ENCODE data around the gene CTSW. TPM values are rescaled to one million over a fixed set of nuclear protein-coding genes. Genes with fewer than 3 reads are reported as not detected.
A peak's percentile ranks its signal among the peaks of the same experiment; 100 is the strongest.

The CTSW gene
- total RNA-seq, 1 experiment from 2014 or later: not detected

DNA sequence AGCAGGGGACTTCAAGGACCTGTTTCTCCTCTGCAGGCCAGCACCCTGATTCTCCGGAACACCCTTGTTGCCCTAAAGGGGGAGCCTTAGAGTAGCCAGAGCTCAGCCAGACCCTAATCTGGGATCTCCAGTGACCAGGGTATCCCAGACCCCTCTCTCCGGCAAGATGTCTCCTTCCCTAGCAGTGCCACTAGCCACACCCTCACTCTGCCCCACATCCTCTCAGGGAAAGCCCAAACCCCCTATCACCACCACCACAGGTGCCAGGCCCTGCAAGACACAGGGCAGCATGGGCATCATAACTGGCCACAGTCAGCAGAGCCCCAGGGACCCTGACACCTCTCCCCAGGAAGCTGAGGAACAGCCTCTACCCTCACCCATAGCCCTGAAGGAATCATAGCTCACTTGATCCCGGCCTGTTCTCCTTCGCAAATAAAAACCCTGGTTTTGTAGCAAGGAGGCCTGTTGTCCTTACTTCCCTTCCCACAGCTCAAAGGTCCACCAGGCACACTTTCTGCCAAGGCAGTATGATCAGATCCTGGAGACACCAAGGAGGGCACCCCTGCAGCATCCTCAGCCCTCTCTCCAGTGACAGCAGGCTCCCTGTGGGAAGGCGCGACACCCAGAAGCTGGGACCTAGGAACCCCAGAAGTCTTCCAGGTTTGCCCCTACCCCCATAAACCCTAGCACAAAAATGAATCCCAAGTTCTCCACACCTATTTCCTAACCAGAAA, 26.2 kb upstream of the CTSW start:
- H3K36me3 Mint-ChIP-seq: peaks cover 53% of the 10 kb centered on the region
- H3K9me3 Mint-ChIP-seq: peaks cover 6% of the 10 kb centered on the region; the same call in 1 of the 2 replicates
- no peak overlapping the region for H3K4me3 Mint-ChIP-seq
- H3K27ac Mint-ChIP-seq: peak overlapping the region; percentile 72
- H3K4me1 Mint-ChIP-seq: peaks cover 24% of the 10 kb centered on the region
- ChIA-PET POLR2A (interaction anchor here (0.6 to 1.1 kb wide), 6 partner anchors 8 to 133 kb away, joined by 3 to 6 read pairs (median 4); partner anchors contain the start of genes FIBP, RNASEH2C and SNX32), CTCF (interaction anchor here (0.9 to 6.3 kb wide), 14 partner anchors 8 to 162 kb away, joined by 3 to 134 read pairs (median 4); partner anchors contain the start of genes AP5B1, CCDC85B, CST6 and FIBP)
- DNase-seq (ENCODE audit: low spot score): no peak
- ATAC-seq: peak; percentile 16
- H3K27me3 Mint-ChIP-seq (ENCODE audit: low read depth): peaks cover 4% of the 10 kb centered on the region; the same call in 1 of the 2 replicates
- TF ChIP-seq PRRX2 (CRISPR knock-in tag; IDR thresholded peaks at IDR 0.05) (peak; percentile 85), TEAD4 (CRISPR knock-in tag; IDR thresholded peaks at IDR 0.05) (no peak), FOXP1 (CRISPR knock-in tag; IDR thresholded peaks at IDR 0.05; ENCODE audit: borderline replicate concordance) (no peak), ZNF671 (CRISPR knock-in tag; IDR thresholded peaks at IDR 0.05) (peak; percentile 12; the same call in 1 of the 2 replicates), RELA (CRISPR knock-in tag; IDR thresholded peaks at IDR 0.05; ENCODE audit: borderline replicate concordance) (no peak), ZNF423 (CRISPR knock-in tag; IDR thresholded peaks at IDR 0.05) (no peak), ETV6 (CRISPR knock-in tag; IDR thresholded peaks at IDR 0.05) (0 out of 2 replicates have a peak, but pooled peaks have one; percentile 17), TEAD1 (CRISPR knock-in tag; IDR thresholded peaks at IDR 0.05) (no peak), TP53 (CRISPR knock-in tag; IDR thresholded peaks at IDR 0.05) (no peak), ZBTB21 (CRISPR knock-in tag; IDR thresholded peaks at IDR 0.05; ENCODE audit: borderline replicate concordance) (no peak), MXD4 (CRISPR knock-in tag; IDR thresholded peaks at IDR 0.05; ENCODE audit: borderline replicate concordance) (no peak), NFATC4 (CRISPR knock-in tag; IDR thresholded peaks at IDR 0.05) (peak; percentile 55)
- TF ChIP-seq, protein P1, sequence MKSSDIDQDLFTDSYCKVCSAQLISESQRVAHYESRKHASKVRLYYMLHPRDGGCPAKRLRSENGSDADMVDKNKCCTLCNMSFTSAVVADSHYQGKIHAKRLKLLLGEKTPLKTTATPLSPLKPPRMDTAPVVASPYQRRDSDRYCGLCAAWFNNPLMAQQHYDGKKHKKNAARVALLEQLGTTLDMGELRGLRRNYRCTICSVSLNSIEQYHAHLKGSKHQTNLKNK (CRISPR knock-in tag; IDR thresholded peaks at IDR 0.05): no peak
- TF ChIP-seq, protein P2, sequence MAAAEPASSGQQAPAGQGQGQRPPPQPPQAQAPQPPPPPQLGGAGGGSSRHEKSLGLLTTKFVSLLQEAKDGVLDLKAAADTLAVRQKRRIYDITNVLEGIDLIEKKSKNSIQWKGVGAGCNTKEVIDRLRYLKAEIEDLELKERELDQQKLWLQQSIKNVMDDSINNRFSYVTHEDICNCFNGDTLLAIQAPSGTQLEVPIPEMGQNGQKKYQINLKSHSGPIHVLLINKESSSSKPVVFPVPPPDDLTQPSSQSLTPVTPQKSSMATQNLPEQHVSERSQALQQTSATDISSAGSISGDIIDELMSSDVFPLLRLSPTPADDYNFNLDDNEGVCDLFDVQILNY (CRISPR knock-in tag; IDR thresholded peaks at IDR 0.05): no peak
- TF ChIP-seq, protein P3, sequence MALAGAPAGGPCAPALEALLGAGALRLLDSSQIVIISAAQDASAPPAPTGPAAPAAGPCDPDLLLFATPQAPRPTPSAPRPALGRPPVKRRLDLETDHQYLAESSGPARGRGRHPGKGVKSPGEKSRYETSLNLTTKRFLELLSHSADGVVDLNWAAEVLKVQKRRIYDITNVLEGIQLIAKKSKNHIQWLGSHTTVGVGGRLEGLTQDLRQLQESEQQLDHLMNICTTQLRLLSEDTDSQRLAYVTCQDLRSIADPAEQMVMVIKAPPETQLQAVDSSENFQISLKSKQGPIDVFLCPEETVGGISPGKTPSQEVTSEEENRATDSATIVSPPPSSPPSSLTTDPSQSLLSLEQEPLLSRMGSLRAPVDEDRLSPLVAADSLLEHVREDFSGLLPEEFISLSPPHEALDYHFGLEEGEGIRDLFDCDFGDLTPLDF (CRISPR knock-in tag; IDR thresholded peaks at IDR 0.05): no peak
- TF ChIP-seq, protein P4, sequence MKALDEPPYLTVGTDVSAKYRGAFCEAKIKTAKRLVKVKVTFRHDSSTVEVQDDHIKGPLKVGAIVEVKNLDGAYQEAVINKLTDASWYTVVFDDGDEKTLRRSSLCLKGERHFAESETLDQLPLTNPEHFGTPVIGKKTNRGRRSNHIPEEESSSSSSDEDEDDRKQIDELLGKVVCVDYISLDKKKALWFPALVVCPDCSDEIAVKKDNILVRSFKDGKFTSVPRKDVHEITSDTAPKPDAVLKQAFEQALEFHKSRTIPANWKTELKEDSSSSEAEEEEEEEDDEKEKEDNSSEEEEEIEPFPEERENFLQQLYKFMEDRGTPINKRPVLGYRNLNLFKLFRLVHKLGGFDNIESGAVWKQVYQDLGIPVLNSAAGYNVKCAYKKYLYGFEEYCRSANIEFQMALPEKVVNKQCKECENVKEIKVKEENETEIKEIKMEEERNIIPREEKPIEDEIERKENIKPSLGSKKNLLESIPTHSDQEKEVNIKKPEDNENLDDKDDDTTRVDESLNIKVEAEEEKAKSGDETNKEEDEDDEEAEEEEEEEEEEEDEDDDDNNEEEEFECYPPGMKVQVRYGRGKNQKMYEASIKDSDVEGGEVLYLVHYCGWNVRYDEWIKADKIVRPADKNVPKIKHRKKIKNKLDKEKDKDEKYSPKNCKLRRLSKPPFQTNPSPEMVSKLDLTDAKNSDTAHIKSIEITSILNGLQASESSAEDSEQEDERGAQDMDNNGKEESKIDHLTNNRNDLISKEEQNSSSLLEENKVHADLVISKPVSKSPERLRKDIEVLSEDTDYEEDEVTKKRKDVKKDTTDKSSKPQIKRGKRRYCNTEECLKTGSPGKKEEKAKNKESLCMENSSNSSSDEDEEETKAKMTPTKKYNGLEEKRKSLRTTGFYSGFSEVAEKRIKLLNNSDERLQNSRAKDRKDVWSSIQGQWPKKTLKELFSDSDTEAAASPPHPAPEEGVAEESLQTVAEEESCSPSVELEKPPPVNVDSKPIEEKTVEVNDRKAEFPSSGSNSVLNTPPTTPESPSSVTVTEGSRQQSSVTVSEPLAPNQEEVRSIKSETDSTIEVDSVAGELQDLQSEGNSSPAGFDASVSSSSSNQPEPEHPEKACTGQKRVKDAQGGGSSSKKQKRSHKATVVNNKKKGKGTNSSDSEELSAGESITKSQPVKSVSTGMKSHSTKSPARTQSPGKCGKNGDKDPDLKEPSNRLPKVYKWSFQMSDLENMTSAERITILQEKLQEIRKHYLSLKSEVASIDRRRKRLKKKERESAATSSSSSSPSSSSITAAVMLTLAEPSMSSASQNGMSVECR (CRISPR knock-in tag; IDR thresholded peaks at IDR 0.05; ENCODE audit: borderline replicate concordance): no peak
- TF ChIP-seq, protein P5, sequence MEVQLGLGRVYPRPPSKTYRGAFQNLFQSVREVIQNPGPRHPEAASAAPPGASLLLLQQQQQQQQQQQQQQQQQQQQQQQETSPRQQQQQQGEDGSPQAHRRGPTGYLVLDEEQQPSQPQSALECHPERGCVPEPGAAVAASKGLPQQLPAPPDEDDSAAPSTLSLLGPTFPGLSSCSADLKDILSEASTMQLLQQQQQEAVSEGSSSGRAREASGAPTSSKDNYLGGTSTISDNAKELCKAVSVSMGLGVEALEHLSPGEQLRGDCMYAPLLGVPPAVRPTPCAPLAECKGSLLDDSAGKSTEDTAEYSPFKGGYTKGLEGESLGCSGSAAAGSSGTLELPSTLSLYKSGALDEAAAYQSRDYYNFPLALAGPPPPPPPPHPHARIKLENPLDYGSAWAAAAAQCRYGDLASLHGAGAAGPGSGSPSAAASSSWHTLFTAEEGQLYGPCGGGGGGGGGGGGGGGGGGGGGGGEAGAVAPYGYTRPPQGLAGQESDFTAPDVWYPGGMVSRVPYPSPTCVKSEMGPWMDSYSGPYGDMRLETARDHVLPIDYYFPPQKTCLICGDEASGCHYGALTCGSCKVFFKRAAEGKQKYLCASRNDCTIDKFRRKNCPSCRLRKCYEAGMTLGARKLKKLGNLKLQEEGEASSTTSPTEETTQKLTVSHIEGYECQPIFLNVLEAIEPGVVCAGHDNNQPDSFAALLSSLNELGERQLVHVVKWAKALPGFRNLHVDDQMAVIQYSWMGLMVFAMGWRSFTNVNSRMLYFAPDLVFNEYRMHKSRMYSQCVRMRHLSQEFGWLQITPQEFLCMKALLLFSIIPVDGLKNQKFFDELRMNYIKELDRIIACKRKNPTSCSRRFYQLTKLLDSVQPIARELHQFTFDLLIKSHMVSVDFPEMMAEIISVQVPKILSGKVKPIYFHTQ (CRISPR knock-in tag; IDR thresholded peaks at IDR 0.05): peak; percentile 70; the same call in 1 of the 2 replicates
